Measurements from ENCODE around the gene SLC38A9. TPM values are rescaled to one million over a fixed set of nuclear protein-coding genes. Genes with fewer than 3 reads are reported as not detected.

Gene SLC38A9
- total and polyA plus RNA-seq, 9 of the 15 experiments (the other 6 are each of a cell fraction or from before 2014, with no cell fraction given): 14.0 to 34.5 (median 20.7) TPM

GRCh38 chr5:55692509-55692908 is 19.6 kb downstream of the SLC38A9 start:
- in situ Hi-C loops (cut with MboI): loop anchor here (10.0 kb wide), 1 partner anchor 518 kb away; the partner anchor contains the start of gene CDC20B
- H3K4me2 ChIP-seq (ENCODE audit: insufficient read depth, low read length): no peak overlapping the region
- no peak overlapping the region for H3K9ac ChIP-seq (ENCODE audit: insufficient read depth in 1 of 2, low read depth in 2 of 2, low read length in 2 of 2)
- no peak for FAIRE-seq
- ATAC-seq: no peak
- POLR2A ChIA-PET: interaction anchor here (0.7 to 1.2 kb wide), 3 partner anchors 8 to 519 kb away, joined by 3 read pairs; partner anchors contain the start of gene CDC20B
- DNase-seq (ENCODE audit: extremely low read depth in 1 of 4, low spot score in 3 of 4): no peak
- H3K4me3 ChIP-seq: no peak overlapping the region
- no peak overlapping the region for H3K27ac ChIP-seq (ENCODE audit: extremely low read depth, low read depth, low read length)
- H3K27me3 ChIP-seq (ENCODE audit: control insufficient read depth in 2 of 2, insufficient read depth in 2 of 2, low read length in 2 of 2): no peaks in the 10 kb centered on the region
- intact Hi-C loops (cut with micrococcal nuclease): loop anchor here (2.0 to 5.0 kb wide), 4 partner anchors 285 to 520 kb away; partner anchors contain the start of gene CDC20B
- H2AFZ ChIP-seq (ENCODE audit: low read depth, low read length): no peak overlapping the region
- H3K4me1 ChIP-seq (replicated peaks in 1 of 2; ENCODE audit: control insufficient read depth in 2 of 2, insufficient read depth in 2 of 2, low read length in 2 of 2): no peaks in the 10 kb centered on the region
- peaks cover 4% of the 10 kb centered on the region; the same call in 1 of the 3 replicates for H3K36me3 ChIP-seq (ENCODE audit: control insufficient read depth, insufficient read depth, low read length)
- no peaks in the 10 kb centered on the region for H3K9me1 ChIP-seq (ENCODE audit: control insufficient read depth, insufficient read depth, low read length)
- H3K79me2 ChIP-seq (ENCODE audit: control insufficient read depth, insufficient read depth, low read length): no peaks in the 10 kb centered on the region
- 0 out of 2 replicates have a peak, but pooled peaks cover 4% of the 10 kb centered on the region for H4K20me1 ChIP-seq (replicated peaks; ENCODE audit: control insufficient read depth, insufficient read depth, low read length)
- no TSS peak for BruUV-seq (replicated peaks)
- WGBS (ENCODE audit: insufficient coverage, low coverage, missing lambda C conversion rate): 50% methylated on average over 1 of the region's 1 CpG
- CTCF ChIA-PET (ENCODE audit: low intra/inter-chr PET ratio): interaction anchor here (0.6 to 1.9 kb wide), 8 partner anchors 142 to 1168 kb away, joined by 3 to 11 read pairs (median 6); partner anchors contain the start of genes CDC20B and MCIDAS
- H3K9me3 ChIP-seq (replicated peaks; ENCODE audit: control insufficient read depth, insufficient read depth, low read depth, low read length): no peaks in the 10 kb centered on the region
- TF ChIP-seq, protein P1, sequence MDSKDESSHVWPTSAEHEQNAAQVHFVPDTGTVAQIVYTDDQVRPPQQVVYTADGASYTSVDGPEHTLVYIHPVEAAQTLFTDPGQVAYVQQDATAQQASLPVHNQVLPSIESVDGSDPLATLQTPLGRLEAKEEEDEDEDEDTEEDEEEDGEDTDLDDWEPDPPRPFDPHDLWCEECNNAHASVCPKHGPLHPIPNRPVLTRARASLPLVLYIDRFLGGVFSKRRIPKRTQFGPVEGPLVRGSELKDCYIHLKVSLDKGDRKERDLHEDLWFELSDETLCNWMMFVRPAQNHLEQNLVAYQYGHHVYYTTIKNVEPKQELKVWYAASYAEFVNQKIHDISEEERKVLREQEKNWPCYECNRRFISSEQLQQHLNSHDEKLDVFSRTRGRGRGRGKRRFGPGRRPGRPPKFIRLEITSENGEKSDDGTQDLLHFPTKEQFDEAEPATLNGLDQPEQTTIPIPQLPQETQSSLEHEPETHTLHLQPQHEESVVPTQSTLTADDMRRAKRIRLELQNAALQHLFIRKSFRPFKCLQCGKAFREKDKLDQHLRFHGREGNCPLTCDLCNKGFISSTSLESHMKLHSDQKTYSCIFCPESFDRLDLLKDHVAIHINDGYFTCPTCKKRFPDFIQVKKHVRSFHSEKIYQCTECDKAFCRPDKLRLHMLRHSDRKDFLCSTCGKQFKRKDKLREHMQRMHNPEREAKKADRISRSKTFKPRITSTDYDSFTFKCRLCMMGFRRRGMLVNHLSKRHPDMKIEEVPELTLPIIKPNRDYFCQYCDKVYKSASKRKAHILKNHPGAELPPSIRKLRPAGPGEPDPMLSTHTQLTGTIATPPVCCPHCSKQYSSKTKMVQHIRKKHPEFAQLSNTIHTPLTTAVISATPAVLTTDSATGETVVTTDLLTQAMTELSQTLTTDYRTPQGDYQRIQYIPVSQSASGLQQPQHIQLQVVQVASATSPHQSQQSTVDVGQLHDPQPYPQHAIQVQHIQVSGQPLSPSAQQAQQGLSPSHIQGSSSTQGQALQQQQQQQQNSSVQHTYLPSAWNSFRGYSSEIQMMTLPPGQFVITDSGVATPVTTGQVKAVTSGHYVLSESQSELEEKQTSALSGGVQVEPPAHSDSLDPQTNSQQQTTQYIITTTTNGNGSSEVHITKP (IDR thresholded peaks at IDR 0.05; ENCODE audit: partially characterized antibody): no peak
- TF ChIP-seq ZNF583 (CRISPR knock-in tag; IDR thresholded peaks at IDR 0.05) (no peak), OTX1 (CRISPR knock-in tag; IDR thresholded peaks at IDR 0.05) (no peak), SAFB2 (IDR thresholded peaks at IDR 0.05; ENCODE audit: borderline replicate concordance, low read depth, low read length, severe bottlenecking) (no peak), KAT2B (IDR thresholded peaks at IDR 0.05; ENCODE audit: low read depth, low read length) (no peak), MCM5 (IDR thresholded peaks at IDR 0.05; ENCODE audit: low read depth) (no peak), ZZZ3 (IDR thresholded peaks at IDR 0.05) (no peak), IRF2 (CRISPR knock-in tag; IDR thresholded peaks at IDR 0.05) (no peak), HDAC3 (IDR thresholded peaks at IDR 0.05; ENCODE audit: borderline replicate concordance, partially characterized antibody) (no peak), GABPA (tag; conservative IDR thresholded peaks at IDR 0.05; ENCODE audit: low read depth) (no peak), ZNF717 (CRISPR knock-in tag; IDR thresholded peaks at IDR 0.05) (no peak), ZNF282 (CRISPR knock-in tag; IDR thresholded peaks at IDR 0.05) (no peak), NCOR1 (IDR thresholded peaks at IDR 0.05) (no peak), DPF2 (IDR thresholded peaks at IDR 0.05) (no peak)
- TF ChIP-seq, protein P2, sequence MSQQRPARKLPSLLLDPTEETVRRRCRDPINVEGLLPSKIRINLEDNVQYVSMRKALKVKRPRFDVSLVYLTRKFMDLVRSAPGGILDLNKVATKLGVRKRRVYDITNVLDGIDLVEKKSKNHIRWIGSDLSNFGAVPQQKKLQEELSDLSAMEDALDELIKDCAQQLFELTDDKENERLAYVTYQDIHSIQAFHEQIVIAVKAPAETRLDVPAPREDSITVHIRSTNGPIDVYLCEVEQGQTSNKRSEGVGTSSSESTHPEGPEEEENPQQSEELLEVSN (IDR thresholded peaks at IDR 0.05; ENCODE audit: borderline replicate concordance in 1 of 2, extremely low read depth in 1 of 2, insufficient read depth in 1 of 2, insufficient read length in 1 of 2, low read depth in 1 of 2, low read length in 1 of 2, poor library complexity in 1 of 2, severe bottlenecking in 1 of 2): no peak
- TF ChIP-seq, protein P3, sequence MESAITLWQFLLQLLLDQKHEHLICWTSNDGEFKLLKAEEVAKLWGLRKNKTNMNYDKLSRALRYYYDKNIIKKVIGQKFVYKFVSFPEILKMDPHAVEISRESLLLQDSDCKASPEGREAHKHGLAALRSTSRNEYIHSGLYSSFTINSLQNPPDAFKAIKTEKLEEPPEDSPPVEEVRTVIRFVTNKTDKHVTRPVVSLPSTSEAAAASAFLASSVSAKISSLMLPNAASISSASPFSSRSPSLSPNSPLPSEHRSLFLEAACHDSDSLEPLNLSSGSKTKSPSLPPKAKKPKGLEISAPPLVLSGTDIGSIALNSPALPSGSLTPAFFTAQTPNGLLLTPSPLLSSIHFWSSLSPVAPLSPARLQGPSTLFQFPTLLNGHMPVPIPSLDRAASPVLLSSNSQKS (CRISPR knock-in tag; IDR thresholded peaks at IDR 0.05): no peak
